ENCODE results near the gene TCF21. TPM values are rescaled to one million over a fixed set of nuclear protein-coding genes. Genes with fewer than 3 reads are reported as not detected.

The TCF21 gene
- polyA plus RNA-seq, 1 experiment: 0.16 TPM

- CTCF ChIA-PET: interaction anchor here (0.6 to 1.3 kb wide), 2 partner anchors 31 to 319 kb away, joined by 3 to 4 read pairs; no protein-coding TSS in a partner anchor
- no peak for DNase-seq (ENCODE audit: low read depth)
Measured at GRCh38 chr6:133889557-133890403, 867 bp downstream of the TCF21 start.

GRCh38 chr6:133890711-133891148 is 1.8 kb downstream of the TCF21 start:
- POLR2A ChIA-PET: interaction anchor here (0.6 kb wide), 1 partner anchor 81 kb away, joined by 3 read pairs; no protein-coding TSS in a partner anchor
- DNase-seq (ENCODE audit: low read depth): no peak
- Histone ChIP-seq H3K36me3 (ENCODE audit: control insufficient read depth, insufficient read depth, low read length) (no peaks in the 10 kb centered on the region), H3K27me3 (ENCODE audit: control insufficient read depth, insufficient read depth, low read length) (peaks cover 52% of the 10 kb centered on the region), H3K4me3 (ENCODE audit: low read depth, low read length) (peak overlapping the region; percentile 14; the same call in 1 of the 2 replicates)
- CTCF ChIA-PET: interaction anchor here (1.1 to 1.5 kb wide), 3 partner anchors 26 to 174 kb away, joined by 3 to 4 read pairs (median 3); no protein-coding TSS in a partner anchor
- TF ChIP-seq CTCF (IDR thresholded peaks at IDR 0.05; ENCODE audit: insufficient read depth, low read depth, low read length): no peak

More at GRCh38 chr6:133889557-133890403, 867 bp downstream of the TCF21 start:
- H3K27me3 ChIP-seq (ENCODE audit: control insufficient read depth, insufficient read depth, low read length): peaks cover 44% of the 10 kb centered on the region
- no peak for TF ChIP-seq CTCF (IDR thresholded peaks at IDR 0.05; ENCODE audit: insufficient read depth, low read depth, low read length)
- POLR2A ChIA-PET: no interaction called here
- H3K4me3 ChIP-seq (ENCODE audit: low read depth, low read length): no peak overlapping the region
- no peaks in the 10 kb centered on the region for H3K36me3 ChIP-seq (ENCODE audit: control insufficient read depth, insufficient read depth, low read length)

GRCh38 chr6:133891149-133891926 is 2.4 kb downstream of the TCF21 start:
- Histone ChIP-seq H3K27me3 (ENCODE audit: control insufficient read depth, insufficient read depth, low read length) (peaks cover 58% of the 10 kb centered on the region), H3K4me3 (ENCODE audit: low read depth, low read length) (peak overlapping the region; percentile 14), H3K36me3 (ENCODE audit: control insufficient read depth, insufficient read depth, low read length) (no peaks in the 10 kb centered on the region; the same call in 1 of the 2 replicates)
- no peak for DNase-seq (ENCODE audit: low read depth)
- TF ChIP-seq CTCF (IDR thresholded peaks at IDR 0.05; ENCODE audit: insufficient read depth, low read depth, low read length): no peak
- ChIA-PET POLR2A (interaction anchor here (0.6 kb wide), 1 partner anchor 81 kb away, joined by 3 read pairs; no protein-coding TSS in a partner anchor), CTCF (interaction anchor here (1.1 to 1.5 kb wide), 5 partner anchors 25 to 322 kb away, joined by 3 to 5 read pairs (median 3); no protein-coding TSS in a partner anchor)

- CTCF ChIA-PET: interaction anchor here (0.7 to 1.4 kb wide), 5 partner anchors 10 to 323 kb away, joined by 3 to 5 read pairs (median 3); no protein-coding TSS in a partner anchor
- DNase-seq (ENCODE audit: low read depth): no peak
Measured at GRCh38 chr6:133891927-133892812, 3.3 kb downstream of the TCF21 start.

More at GRCh38 chr6:133891927-133892812, 3.3 kb downstream of the TCF21 start:
- Histone ChIP-seq H3K4me3 (ENCODE audit: low read depth, low read length) (no peak overlapping the region), H3K27me3 (ENCODE audit: control insufficient read depth, insufficient read depth, low read length) (peaks cover 61% of the 10 kb centered on the region), H3K36me3 (ENCODE audit: control insufficient read depth, insufficient read depth, low read length) (no peaks in the 10 kb centered on the region; the same call in 1 of the 2 replicates)
- TF ChIP-seq CTCF (IDR thresholded peaks at IDR 0.05; ENCODE audit: insufficient read depth, low read depth, low read length): no peak
- POLR2A ChIA-PET: no interaction called here

All from BJ (cell line).